Esophagus squamous epithelium (tissue), 5 donors: ENCODE measurements around the gene ARPC2. TPM values are rescaled to one million over a fixed set of nuclear protein-coding genes. Genes with fewer than 3 reads are reported as not detected.

Source experiments
- DNase-seq: peaks from one replicate; lab custom pipeline; 2025; lab: John Stamatoyannopoulos, UW
- H3K27ac ChIP-seq, 4 donors: fragments of 200-600 bp; sonication (generic); one replicate each; pipeline ENCODE4 v1.5.1; 2016 to 2019; ENCODE audit warnings: mild to moderate bottlenecking in 1 of 4
- H3K27me3 ChIP-seq, 4 donors: fragments of 200-600 bp; sonication (generic); 1 replicate in 3 of 4; 2 replicates in 1 of 4; pipeline versions ENCODE4 v1.5.1 to v1.6.0; 2017 to 2021; ENCODE audit warnings: antibody characterized with exemption in 1 of 4
- H3K36me3 ChIP-seq, 3 donors: fragments of 200-600 bp; sonication (generic); one replicate each; pipeline ENCODE4 v1.5.1; 2016 to 2019
- H3K4me1 ChIP-seq, 3 donors: fragments of 200-600 bp; sonication (generic); one replicate each; pipeline ENCODE4 v1.5.1; 2017 to 2019
- H3K4me3 ChIP-seq, 4 donors: fragments of 200-600 bp; sonication (generic); 1 replicate in 3 of 4; 2 replicates in 1 of 4; pipeline ENCODE4 v1.5.1; 2016 to 2019; ENCODE audit warnings: mild to moderate bottlenecking in 2 of 4, moderate library complexity in 1 of 4
- H3K9me3 ChIP-seq, 3 donors: fragments of 200-600 bp; sonication (generic); one replicate each; pipeline ENCODE4 v1.5.1; 2016 to 2019
- CTCF ChIP-seq, 6 experiments: fragments of 450-650 bp in 4 of 6; fragments of 200-600 bp in 2 of 6; sonication (generic) in 2 of 6; IDR thresholded peaks; one replicate each; pipeline ENCODE4 v1.5.1; 2016 to 2019; ENCODE audit warnings: antibody characterized with exemption in 6 of 6, mild to moderate bottlenecking in 4 of 6, moderate library complexity in 4 of 6
- POLR2A ChIP-seq, 4 donors: fragments of 450-650 bp; IDR thresholded peaks; one replicate each; pipeline ENCODE4 v1.6.1; 2017; ENCODE audit warnings: antibody characterized with exemption in 4 of 4, mild to moderate bottlenecking in 4 of 4, moderate library complexity in 3 of 4
- WGBS, 2 donors: methylation state at CpG; one replicate each; pipeline ENCODE4 v1.1.5; 2018; 5-methylcytosine and 5-hydroxymethylcytosine counted together
- intact Hi-C: fragments of 100-400 bp; cut with DNase I; formaldehyde crosslinking; loops from one replicate; pipeline ENCODE4 v1.15.0; 2022
- total RNA-seq, 4 donors: library from RNA; depleted of rRNA; stranded (reverse); fragments of >200 nt; gene quantifications; one replicate each; pipeline ENCODE4 v1.1.0, GENCODE V29; 2016
- donor health status: DM: yes; HTN: yes; CAD: no.

The ARPC2 gene
- total RNA-seq, 4 donors from 2014 or later, result 465 to 690 (median 542) TPM

- WGBS, 2 donors, result 88 to 96% methylated on average over 10 to 12 of the region's 14 CpGs
- H3K4me3 ChIP-seq, result no peak overlapping the region
- H3K4me1 ChIP-seq, result peaks cover 42 to 87% (median 47%) of the 10 kb centered on the region in 3 donors
- no peak for DNase-seq
- peaks cover 61 to 80% (median 63%) of the 10 kb centered on the region in 3 donors for H3K36me3 ChIP-seq
- intact Hi-C loops, result no loop called here
- H3K27ac ChIP-seq, result peak overlapping the region in 2 of 4 donors; percentile 72 to 89
- no peaks in the 10 kb centered on the region for H3K27me3 ChIP-seq
- TF ChIP-seq POLR2A (IDR thresholded peaks at IDR 0.05) (no peak), CTCF (IDR thresholded peaks at IDR 0.05) (no peak)
- no peaks in the 10 kb centered on the region for H3K9me3 ChIP-seq
Measured at GRCh38 chr2:218280260-218280870, 63.4 kb downstream of the ARPC2 start.

GRCh38 chr2:218281449-218281848 is 64.5 kb downstream of the ARPC2 start:
- DNase-seq, result no peak
- Histone ChIP-seq H3K27ac (peak overlapping the region; percentile 94 to 98 (median 98)), H3K4me3 (peak overlapping the region in 2 of 4 donors; percentile 7 to 24), H3K36me3 (peaks cover 51 to 69% (median 53%) of the 10 kb centered on the region in 3 donors), H3K4me1 (peaks cover 52 to 94% (median 58%) of the 10 kb centered on the region in 3 donors), H3K9me3 (no peaks in the 10 kb centered on the region), H3K27me3 (no peaks in the 10 kb centered on the region)
- intact Hi-C loops, result no loop called here
- 40 to 42% methylated on average over 3 of the region's 3 CpGs for WGBS, 2 donors
- no peak for TF ChIP-seq CTCF (IDR thresholded peaks at IDR 0.05)
- no peak for TF ChIP-seq POLR2A (IDR thresholded peaks at IDR 0.05)

GRCh38 chr2:218282173-218282991 is 65.4 kb downstream of the ARPC2 start:
- Histone ChIP-seq H3K36me3 (peaks cover 41 to 60% (median 44%) of the 10 kb centered on the region in 3 donors), H3K27me3 (no peaks in the 10 kb centered on the region), H3K27ac (peak overlapping the region; percentile 94 to 98 (median 98)), H3K4me3 (peak overlapping the region in 3 of 4 donors; percentile 6 to 24 (median 8)), H3K4me1 (peaks cover 60 to 99% (median 66%) of the 10 kb centered on the region in 3 donors), H3K9me3 (no peaks in the 10 kb centered on the region)
- intact Hi-C loops, result no loop called here
- TF ChIP-seq POLR2A (IDR thresholded peaks at IDR 0.05), result no peak
- TF ChIP-seq CTCF (IDR thresholded peaks at IDR 0.05), result no peak
- WGBS, 2 donors, result 22 to 34% methylated on average over 10 to 13 of the region's 17 CpGs
- DNase-seq, result no peak

GRCh38 chr2:218284106-218284811 is 67.3 kb downstream of the ARPC2 start:
- H3K27ac ChIP-seq, result peak overlapping the region; percentile 94 to 98 (median 98)
- H3K4me3 ChIP-seq, result peak overlapping the region in 3 of 4 donors; percentile 21 to 50 (median 25)
- no peaks in the 10 kb centered on the region for H3K9me3 ChIP-seq
- peaks cover 74 to 99% (median 80%) of the 10 kb centered on the region in 3 donors for H3K4me1 ChIP-seq
- TF ChIP-seq CTCF (IDR thresholded peaks at IDR 0.05), result no peak
- no peak for TF ChIP-seq POLR2A (IDR thresholded peaks at IDR 0.05)
- WGBS, 2 donors, result 29 to 31% methylated on average over 16 of the region's 16 CpGs
- intact Hi-C loops, result no loop called here
- H3K27me3 ChIP-seq, result no peaks in the 10 kb centered on the region
- no peak for DNase-seq
- peaks cover 24 to 41% (median 25%) of the 10 kb centered on the region in 3 donors for H3K36me3 ChIP-seq
